Hindlimb muscle (tissue), 1 donor: ENCODE data around the gene CCM2. TPM values are rescaled to one million over a fixed set of nuclear protein-coding genes. Genes with fewer than 3 reads are reported as not detected.

Source experiments
- DNase-seq: peaks from one replicate; pipeline ENCODE4 v3.0.0-alpha.2; 2013
- polyA plus RNA-seq: library from polyadenylated mRNA; unstranded; fragments of 120-200 nt; gene quantifications from one replicate; pipeline ENCODE4 v1.2.1, GENCODE V29; 2013; ENCODE audit not compliant: insufficient read length

The CCM2 gene
- polyA plus RNA-seq, 1 donor = 41.4 TPM

DNA sequence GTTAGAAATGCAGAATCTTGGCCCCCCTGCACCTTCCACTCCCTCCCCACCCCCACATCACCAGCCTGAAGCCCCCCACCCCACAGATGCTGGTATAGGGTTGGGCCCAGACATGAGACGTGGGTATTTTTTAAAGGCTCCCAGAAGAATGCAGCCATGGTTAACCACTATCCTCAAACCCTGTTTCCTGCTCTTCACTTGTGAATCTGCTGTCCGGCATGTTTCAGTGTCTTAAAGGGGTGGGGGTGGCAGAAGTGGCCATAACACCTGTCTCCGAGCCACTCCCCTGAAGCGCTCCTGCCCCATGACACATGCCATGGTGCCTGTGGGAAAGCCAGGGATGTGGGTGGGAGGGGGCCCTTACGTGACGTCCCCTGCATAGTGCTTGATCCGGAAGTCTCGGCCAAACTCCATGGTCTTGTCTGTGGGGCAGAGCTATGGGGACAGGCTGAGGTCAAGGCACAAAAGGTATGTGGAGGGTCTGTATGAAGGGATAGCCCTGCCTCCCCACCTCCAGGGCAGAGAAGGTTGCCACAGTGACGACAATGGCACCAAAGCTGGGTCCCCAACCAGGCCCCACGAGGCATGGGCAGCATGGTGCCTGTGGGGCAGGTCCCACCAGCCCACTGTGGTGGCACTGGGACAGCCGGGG, 30.8 kb upstream of the CCM2 start:
- DNase-seq = no peak

DNA sequence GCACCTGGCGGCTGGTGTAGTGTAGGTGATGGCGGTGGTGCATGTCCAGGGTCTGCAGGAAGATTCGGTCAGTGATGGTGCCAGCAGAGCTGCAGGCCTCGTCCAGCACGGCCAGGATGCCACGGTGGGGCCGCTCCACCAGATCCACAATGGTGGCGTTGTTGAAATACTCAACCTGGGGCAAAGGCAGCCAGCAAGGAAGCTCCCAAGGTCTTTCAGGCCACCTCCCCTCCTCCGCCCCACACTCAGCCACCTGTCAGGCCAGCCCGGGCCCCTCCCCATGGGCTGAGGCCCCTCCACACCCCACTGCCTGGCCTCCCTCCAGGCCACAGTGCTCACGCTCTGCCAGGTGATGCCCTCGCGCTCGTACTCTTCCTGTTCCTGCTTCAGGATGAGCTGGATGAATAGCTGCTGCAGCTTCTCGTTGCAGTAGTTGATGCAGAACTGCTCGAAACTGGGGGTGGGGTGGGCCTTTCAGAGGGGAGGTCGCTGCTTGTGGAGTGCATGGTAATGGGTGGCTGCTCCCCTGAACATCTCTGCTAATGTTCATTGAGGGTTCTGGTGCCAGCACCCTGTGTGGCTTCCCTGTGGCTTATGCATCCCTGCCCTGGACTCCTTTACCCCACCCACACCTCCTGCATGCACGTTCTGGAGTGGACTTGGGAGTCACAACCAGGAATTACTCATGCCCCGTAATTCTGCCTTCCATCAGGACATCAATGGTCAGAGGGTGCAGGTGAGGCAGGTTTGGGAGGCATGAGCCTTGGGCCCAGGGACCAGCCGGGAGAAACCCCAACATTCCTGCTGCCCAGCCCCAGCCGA, 30.1 kb upstream of the CCM2 start:
- DNase-seq = no peak

DNA sequence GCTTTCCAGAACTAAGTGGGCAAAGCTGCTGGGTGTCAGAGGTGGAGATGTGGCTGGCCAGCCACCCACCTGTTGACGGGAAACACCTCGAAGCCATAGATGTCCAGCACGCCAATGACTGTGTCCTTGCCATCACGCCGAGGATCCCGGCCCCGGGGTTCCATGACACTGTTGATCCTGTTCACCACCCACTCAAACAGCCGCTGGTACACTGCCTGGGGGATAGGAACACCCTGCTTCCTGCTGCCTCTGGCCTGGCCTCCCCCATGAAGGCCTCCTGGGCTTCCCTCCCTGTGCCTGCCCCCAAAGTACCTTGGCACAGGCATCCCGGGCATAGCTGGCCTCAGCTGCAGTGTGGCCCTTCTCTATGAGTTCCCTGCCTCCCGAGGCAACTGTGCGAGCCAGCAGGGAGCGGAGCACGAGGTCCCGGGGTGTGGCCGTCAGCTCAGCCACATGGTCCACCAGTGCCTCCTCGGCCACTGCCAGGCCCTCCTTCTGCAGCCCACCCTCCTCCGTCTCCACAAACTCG, 29.4 kb upstream of the CCM2 start:
- DNase-seq = no peak

DNA sequence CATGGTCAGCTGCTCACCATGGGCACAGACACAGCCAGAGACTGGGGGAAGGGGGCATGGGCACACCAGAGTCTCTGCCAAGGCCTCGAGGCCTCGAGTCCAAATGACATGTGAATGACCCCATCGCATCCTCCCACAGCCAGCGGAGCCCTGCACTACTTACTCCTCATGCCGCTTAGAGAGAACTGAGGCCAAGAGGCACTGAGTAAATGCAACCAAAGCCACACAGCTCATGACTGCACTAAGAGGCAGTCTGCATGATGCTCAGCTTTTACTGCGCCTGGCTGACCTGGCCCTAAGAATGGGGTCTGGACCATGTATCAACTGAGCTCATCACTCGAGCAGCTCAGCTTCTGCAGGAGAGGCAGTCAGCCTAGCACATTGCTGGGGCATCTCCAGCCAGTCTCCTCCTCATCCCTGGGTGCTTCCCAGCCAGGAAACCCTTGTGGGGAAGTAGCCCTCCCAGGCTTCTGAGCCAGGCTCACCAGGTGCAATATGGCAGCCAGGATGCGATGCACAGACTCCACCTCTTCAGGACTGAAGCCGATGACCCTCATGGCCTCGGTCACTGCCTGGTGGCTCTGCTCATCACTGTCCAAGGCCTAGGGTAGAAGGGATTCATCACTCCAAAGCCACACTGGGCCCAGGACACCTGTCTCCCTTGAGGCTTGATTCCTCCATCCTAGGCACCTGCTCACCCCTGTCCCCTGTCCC, 28.7 kb upstream of the CCM2 start:
- no peak for DNase-seq

DNA sequence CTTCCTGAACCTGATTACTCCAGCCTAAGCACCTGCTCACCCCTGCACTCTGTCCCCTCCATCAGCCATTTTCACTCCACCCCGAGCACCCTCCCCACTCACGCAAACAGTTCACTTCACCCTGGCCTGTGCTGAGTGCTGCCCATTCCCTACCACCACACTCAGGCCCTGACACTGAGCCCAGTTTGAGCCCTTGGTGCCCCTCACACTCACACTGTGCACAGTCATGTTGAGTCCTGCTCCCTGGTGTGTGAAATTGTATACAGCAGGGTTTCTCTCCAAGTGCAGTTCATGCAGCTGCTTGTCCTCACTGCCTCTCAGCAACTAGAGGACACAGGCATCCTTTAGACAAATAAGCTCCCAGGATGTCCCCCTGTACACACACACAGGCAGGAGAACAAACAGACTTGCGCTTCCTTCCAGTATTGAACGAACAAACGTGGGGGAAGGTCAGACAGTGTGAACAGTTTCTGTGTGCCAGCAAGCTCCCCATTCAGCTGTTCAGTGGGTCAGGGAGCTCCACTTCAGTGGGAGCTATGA, 28.0 kb upstream of the CCM2 start:
- no peak for DNase-seq

DNA sequence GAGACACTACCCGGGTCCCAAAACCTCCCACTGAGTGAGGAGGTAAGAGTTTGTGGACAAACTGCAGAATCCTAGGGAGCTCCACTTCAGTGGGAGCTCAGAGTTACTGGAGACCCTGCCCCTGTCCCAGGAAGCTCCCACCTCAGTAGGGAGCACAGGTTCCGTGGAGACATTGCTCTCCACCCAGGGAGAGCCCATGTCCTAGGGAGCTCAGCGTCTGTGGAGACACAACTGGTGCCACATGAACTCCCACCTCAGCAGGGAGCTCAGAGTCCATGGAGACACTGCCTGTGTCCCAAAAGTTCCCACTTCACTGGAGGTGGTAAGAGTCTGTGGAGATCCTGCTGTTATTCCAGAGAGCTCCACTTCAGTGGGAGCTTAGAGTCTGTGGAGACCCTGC, 27.4 kb upstream of the CCM2 start:
- DNase-seq = no peak

DNA sequence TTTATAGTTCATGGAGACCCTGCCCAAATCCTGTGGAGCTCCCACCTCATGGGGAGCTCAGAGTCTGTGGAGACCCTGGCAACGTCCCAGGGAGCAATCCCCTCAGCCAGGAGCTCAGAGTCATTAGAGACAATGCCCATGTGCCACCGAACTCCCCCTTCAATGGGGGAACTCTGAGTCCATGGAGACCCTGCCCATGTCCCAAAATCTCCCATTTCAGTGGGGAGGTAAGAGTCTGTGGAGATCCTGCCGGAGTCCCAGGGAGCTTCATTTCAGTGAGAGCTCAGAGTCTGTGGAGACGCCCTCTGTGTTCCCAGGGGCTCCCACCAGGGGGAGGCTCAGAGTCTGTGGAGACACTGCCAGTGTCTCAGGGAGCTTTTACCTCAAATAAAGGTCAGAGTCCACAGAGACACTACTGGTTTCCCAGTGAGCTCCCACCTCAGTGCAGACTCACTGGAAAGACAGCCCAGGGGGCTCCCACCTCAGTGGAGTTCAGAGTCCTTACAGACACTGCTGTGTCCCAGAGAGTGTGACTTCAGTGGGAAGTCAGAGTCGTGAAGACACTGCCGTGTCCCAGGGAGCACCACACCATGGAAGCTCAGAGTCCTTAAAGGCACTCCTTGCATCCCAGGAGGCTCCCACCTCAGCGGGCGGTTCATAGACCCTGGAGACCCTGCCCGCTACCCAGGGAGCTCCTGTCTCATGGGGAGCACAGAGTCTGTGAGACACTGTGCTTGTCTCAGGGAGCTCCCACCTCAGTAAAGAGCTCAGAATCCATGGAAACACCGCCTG, 26.2 kb upstream of the CCM2 start:
- no peak for DNase-seq

DNA sequence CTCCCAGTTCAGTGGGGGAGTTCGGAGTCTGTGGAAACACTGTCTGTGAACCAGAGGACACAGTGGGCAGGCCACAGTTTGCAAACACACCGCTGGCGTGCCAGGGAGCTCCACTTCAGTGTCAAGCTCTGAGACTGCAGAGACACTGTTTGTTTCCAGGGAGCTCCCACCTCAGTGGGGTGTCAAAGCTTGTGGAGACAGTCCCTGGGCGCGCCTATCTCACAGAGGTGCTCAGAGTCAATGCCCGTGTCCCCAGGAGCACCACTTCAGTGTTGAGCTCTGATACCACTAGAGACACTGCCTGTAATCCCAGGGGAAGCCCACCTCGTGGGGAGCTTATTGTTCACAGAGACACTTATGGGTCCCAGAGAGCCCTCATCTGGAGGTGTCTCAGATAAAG, 25.5 kb upstream of the CCM2 start:
- DNase-seq = no peak

DNA sequence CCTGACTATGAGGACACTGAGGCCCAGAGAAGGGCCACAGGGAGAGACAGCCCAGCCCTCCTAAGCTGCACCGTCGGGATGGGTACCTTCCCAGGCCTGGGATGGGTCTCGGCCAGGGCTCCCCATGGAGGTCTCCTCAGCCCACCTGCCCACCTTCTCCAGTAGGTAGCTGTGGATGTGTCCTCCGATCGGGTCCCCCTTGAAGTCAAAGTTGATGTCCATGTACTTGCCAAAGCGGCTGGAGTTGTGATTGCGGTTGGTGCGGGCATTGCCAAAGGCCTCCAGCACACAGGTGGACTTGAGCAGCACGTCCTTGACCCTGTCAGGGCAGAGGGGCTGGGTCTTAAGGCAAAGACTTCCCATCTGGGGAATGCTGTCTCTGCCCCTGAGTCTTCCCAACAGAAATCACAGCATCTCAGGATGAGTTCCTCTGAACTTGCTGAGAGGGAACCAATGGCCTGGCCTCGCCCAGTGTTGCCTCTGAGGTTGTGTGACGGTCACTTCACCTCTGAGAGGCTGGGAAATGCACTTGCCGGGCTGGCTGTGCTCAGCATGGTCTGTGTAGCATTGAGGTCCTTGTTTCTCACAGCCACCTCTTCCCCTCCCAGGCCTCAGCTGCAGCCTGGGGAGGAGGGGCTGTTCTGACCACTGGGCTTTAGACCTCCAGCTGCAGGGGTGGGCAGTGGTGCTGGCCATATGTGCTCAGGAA, 24.5 kb upstream of the CCM2 start:
- DNase-seq = no peak

DNA sequence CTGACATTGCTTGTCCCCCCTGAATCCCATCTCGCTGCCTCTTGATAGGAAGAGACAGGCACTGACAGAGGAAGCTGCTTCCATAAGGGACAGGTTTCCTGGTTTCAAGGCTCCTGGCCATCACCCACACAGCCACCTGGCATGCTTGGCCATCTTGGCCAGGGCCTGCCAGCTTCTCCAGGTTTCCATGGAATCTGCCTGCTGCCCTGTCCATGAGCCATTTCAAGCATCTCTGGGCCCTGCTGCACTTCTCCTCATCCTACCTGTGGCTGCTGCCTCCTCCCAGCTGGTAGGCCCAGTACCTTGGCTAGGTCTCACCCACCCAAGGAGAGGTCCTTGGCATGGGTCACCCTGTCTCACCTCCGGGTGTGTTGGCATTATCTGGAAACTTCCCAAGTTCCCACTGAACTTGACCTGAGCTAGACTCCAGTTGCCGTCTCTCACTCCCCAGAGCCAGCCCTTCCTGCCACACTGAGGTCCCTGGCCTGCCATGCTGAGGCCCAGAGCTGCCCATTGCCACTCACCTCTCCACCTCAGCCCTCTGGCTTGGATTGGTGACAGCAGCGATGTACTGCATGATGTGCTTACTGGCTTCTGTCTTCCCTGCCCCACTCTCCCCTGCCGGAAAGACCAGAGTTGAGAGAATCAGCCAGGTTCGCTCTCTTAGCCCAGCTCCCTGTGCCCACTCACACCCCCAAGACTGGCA, 23.8 kb upstream of the CCM2 start:
- no peak for DNase-seq

DNA sequence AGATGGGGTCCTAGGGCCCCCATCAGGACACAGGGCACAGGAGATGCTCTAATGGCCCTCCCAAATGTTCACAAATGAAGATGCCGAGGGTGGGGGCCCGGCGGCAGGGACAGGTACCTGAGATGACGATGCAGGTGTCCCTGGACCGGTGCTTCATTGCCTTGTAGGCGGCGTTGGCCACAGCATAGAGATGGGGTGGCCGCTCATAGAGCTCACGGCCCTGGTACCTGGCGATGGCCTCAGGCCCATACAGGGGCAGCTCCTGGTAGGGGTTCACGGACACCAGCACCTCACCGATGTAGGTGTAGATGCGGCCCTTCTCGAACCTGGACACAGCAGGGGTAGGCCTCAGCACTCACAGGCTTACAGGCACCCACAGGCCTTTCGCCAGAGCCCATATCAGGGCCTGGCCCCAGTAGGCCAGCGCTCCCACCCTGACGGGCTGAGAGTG, 23.2 kb upstream of the CCM2 start:
- DNase-seq = no peak

DNA sequence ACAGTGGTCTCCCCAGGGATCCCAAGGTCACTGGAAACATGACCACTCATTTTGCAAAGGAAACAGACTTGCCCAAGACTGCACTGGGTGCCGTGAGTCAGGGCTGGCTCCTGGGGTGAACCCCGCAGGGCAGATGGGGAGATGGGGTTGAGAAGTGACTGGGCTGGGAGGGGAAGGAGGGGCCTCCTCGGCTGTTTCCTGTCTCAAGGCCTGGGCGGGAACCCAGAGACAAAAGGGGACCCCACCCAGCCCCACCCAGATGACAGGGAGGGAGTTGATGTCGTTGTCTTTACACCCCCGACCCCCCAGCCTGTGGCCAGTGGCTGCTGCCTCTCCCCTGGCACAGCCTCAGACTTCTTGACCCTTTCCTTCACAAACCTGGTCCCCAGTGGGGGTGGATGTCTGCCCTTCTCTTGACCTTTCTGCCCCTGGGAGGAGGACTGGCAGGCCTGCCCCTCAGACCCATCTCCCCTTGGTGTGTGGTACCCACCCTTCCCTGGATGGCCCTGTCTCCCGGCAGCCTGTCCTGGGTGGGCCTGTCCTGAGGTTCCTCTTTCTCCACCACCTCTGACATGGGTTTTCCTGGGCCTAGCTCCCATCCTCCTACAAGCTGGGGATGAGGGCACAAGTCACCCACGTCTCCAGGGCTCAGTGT, 22.6 kb upstream of the CCM2 start:
- no peak for DNase-seq

DNA sequence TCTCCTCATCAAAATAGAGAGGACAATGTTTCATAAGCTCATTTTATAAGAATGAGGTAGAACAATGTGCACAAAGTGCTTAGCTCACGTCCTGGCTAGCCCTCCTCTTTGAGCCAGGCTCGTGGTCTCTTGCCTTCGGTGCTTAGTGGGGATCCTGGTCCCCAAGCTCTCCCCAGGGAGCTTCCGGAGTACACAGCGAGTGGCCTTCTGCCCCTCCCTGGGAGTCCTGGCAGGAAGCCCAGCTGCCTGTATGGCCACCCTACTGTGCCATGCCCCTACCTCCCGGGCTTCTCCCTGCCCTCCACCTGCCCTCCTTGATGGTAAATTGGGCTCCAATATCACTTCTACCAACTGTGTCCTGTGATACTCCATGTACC, 22.1 kb upstream of the CCM2 start:
- no peak for DNase-seq

DNA sequence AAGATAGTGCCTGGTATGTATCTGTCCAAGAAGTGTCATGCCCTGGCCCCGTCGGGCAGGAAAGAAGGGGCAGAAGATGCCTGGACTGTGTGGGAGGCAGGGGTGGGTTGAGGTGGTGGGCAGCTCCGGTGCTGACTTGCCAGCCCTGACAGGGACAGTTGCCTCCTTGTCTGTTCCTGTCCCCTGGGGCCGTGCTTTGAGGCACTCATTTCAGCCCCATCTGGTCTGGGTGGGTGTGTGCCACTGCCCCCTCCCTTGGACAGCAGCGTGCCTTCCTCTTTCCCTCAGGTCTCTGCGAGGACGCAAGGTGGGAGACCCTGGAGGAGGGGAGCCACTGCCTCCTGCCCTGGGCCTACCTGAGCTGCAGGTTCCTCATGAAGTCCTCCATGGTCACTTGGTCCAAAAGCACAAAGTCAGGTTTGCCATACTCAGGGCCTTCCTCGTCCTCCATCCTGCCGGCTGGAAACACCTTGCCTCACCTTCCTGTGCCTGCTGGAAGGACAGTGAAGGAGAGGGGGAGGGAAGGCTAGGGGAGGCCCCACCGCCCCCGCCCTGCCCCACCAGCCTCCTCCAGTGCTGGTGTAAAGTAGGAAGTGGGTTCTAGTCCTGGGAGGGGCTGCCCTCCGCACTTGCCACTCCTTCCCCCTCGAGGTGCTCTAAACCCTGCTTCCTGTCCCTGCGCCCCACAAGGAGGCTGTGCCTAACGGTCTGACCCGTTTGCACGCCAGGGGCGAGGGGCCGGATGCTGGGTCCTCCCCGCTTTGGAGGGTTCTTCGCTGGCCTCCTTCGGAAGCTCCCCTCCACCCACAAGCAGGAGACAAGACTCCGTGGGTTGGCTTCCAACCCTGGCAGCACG, 21.3 kb upstream of the CCM2 start, which contains the start of gene MYO1G:
Gene MYO1G, minus strand, starts transcription at position 505 of the 856 bp plus-strand sequence. Its CDS starts 54 bp downstream, at position 451.
- DNase-seq = no peak

DNA sequence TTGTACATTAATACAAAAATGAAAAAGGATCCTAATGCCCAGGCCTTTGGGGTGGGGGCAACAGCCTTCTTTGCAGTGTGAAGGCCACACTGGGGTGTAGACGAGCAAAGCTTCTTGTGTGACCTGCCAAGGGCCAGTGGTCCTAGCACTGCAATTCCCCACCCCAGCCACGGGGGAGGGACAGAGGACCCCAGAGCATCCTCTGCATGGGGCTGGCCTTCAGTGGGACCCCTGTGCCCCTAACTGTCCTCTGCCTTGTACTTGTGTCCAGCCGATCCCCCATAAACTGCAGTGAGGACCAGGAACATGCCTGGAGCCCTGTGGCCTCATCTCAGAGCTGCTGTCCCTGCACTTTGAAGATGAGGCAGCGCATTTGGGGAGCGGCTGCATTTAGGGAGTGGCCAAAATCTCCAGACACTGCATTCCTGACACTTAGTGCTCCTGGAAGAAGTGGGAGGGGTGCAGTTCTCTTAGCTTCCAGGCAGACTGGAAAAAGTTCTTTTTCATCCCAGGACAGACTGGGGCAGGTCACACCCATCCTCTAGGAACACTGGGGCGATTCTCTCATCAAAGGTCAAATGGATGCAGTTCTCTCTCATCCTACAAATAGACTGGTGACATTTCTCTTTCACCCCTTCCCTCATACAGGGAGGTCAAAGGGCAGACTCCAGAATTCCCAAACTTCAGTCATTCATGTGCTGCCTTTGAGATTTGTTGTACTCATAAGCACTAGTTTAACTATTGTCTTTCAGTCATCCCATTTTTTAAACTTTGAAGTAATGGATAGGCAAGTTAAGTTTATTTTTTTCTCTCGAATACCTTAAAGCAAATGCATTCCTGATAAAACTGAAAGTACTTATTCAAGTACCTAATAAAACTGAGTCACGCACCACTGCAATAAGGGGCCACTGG, 20.3 kb upstream of the CCM2 start:
- DNase-seq = no peak

DNA sequence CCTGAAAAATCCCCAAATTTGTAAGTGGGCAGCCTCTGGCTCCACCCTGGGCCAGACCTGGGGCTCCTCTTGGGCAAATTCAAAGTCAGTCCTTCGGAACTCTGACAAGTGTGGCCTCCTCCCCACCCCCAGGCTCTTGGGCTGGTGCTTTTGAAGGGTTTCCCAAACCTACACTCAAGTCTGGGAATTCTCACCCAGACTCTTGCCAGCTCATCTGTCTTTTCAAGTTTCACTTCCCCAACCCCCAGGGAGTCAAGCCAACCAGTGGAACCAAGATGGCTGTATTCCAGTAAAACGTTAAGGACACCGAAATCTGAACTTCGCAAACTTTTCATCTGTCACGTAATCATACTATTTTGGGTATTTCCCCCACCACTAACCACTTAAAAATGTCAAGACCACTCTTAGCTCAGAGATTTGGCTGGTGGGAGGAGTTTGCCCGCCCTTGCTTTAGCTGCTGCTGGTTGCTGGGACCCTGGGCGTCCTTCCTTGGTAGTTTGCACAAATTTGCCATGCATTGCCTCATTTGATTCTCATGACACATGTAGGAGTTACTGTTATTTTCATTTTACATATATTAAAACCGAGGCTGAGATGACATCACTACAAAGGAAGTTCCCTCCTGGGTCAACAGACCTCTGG, 19.5 kb upstream of the CCM2 start:
- no peak for DNase-seq

DNA sequence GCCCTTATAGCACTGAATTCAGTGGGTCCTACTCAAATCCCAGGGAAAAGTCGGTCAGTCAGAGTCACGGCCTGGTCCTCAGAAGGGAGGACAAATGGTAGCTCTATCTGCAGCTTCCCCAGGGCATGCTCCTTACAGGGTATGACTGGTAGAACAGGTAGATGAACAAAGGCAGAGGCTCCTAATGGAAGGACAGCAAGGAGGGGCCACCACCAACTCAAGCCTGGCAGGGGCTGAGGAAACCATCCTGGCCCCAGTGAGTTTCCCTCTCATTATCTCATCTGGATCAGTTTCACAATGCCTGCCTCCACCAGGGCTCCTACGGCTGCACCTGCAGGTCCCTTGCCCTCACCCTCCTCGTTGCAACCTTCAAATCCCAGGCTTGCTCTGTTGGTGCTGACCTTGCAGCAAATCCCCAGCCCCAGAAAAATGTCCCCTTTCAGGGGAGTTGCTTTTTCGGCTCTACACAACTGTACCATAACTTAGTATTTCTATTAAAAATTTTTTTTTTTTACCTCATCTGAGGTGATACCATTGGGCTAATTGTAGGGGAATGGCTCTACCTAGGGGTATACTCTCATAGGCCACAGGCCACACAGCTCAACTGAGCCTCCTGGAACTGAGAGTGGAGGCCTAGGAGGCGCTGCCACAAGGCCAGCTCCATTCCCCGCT, 18.8 kb upstream of the CCM2 start:
- DNase-seq = no peak
